HG03139 (cell line): Measurements from ENCODE around the gene RTL10.

Experiments
- ATAC-seq: cut with Tn5 transposase; IDR thresholded peaks from one replicate; pipeline ENCODE4 v1.9.1; 2021; ENCODE audit not compliant: unreplicated experiment

Gene RTL10

GRCh38 chr22:19825904-19826618 lies 28.6 kb downstream of the RTL10 start:
- no peak for ATAC-seq

- no peak for ATAC-seq
Measured at GRCh38 chr22:19824926-19825339, 29.7 kb downstream of the RTL10 start.

DNA sequence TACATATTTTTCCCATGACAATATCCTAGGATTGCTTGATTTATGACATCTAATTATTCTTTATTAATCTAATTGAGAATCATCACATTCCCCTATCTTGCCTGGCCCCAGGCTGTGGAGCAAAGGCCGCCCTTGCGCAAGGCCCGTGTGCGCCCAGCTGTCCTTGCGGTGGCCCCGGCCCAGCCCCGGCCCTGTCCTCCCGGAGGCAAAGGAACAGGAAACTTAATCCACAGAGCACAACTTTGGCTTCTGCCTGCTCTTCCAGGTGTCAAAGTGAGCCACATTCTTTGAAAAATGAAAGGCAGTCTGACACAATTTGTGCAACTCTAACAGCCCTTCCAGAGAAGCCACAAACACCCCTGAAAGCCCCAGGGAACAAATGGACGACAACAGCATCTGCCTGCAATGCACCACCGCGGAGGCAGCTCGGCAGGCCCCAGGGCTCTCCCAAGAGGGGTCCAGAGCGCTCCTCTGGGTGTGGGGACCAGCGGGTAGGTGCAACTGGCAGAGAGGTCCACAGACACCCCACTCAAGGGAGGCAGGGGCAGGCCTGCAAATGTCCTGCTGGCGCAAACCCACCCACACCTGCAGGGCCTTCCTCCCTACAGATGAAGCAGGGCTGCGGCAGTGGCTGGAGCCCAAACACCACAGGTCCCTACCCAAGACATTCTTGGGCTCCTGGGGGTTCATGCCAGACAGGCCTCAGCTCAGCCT lies 30.3 kb downstream of the RTL10 start:
- no peak for ATAC-seq

- no peak for ATAC-seq
Measured at GRCh38 chr22:19823902-19824211, 30.8 kb downstream of the RTL10 start.

GRCh38 chr22:19823191-19823901 lies 31.3 kb downstream of the RTL10 start:
- no peak for ATAC-seq

GRCh38 chr22:19822301-19823117 lies 32.2 kb downstream of the RTL10 start:
- ATAC-seq: no peak

GRCh38 chr22:19821523-19822300 lies 33.0 kb downstream of the RTL10 start:
- no peak for ATAC-seq

DNA sequence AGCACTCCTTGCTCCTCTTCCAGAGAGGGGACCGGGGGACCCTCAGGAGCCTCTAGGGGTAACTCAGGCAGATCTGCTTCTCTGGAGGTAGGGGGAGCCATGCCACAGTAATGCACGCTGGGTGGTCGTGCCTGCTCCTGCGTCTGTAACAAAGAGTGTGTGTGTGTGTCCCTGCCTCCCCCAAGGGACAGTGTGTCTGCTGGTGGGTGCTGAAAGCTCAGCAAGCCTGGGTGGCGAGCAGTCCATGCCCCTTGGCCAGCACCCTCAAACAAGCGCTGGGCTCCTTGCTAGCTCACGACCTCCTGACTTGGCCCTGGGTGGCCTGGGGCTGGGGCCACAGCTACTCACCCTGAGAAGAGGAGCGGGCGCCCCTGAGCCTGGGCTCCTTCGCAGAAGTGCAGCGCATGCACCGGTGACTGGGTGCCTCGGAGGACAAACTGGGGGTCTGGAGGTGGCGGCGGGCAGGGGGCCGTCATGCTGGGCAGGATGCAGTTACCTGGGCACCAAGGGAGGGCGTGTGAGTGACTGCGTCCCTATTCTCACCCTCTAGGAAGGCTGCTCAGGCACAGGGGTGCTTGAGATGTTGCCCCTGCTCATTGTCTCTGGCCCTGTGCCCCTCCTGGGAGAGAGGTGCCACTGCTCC lies 33.7 kb downstream of the RTL10 start:
- ATAC-seq: no peak

DNA sequence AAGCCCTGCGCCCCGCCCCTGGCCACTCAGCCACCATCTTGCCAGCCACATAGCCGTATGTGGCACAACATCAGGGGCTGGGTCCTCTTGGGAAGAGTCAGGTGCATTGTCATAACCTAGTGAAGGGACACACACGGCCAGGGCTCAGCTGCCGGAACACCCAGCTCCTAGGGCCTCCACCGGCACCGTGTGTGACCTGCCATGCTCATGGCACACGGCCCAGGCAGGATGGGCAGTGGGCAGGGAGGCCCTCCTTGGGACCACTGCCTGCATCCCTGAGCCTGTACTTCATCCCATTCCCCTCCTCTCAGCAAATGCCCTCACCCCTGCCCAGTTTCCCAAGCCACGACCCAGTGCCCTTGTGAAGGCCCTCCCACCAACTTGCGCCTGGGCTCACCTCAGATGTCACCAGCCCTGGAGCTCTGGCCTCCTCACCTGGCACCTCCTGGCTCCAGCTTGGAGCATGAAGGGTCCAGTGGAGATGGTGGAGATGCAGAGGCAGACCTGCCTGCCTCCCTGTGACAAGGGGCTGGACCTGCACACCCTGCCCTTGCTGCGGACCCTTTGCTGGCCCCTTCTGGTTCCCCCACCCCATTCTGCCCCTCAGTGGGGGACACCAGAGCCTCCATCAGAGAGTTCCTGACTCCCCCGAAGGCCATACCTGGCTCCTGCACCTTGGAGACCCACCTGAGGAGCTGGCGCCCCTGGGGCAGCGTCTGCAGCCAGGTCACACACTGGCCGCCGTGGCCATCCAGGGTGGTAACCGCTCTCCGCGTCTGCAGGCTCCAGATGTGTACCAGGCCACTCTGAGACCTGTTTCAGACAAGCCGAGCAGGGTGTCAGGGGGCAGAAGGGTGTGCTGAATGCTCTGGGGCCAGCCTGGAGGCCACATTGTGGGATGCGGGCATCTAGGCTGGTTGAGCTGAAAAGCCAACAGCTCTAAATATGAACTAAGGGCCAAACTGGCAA lies 34.5 kb downstream of the RTL10 start:
- no peak for ATAC-seq

DNA sequence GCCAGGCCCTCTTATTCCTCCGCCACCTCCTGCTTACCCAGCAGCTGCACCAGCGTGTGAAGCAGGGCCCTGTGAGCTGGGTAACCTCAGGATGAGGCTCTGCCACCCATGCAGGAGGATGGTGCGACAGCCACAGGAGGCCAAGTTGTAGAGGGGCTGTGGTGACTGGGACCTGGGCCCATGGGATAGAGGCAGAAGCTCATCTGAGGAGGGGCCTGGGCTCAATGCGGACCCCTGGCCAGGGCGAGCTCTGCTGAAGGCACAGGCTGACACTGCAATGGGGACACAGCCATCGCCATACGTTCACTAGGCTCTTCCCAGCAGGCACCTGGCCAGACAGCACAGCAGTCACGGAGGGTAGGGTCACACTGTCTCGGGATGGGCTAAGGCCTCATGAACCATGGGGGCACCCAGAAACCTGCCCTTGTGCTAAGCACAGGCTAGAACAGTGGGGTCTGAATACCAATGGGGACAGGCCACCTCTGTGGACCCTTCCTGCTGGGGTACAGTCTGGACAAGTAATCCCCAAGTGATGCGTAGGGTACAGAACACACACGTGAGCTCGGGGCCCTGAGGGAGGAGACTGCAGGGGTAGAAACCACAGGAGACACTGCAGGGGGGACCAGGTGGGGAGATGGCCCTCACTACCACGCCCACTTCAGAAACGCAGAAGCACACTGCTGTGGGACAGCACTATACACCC lies 35.3 kb downstream of the RTL10 start:
- no peak for ATAC-seq

- no peak for ATAC-seq
Measured at GRCh38 chr22:19818324-19819207, 36.1 kb downstream of the RTL10 start.

DNA sequence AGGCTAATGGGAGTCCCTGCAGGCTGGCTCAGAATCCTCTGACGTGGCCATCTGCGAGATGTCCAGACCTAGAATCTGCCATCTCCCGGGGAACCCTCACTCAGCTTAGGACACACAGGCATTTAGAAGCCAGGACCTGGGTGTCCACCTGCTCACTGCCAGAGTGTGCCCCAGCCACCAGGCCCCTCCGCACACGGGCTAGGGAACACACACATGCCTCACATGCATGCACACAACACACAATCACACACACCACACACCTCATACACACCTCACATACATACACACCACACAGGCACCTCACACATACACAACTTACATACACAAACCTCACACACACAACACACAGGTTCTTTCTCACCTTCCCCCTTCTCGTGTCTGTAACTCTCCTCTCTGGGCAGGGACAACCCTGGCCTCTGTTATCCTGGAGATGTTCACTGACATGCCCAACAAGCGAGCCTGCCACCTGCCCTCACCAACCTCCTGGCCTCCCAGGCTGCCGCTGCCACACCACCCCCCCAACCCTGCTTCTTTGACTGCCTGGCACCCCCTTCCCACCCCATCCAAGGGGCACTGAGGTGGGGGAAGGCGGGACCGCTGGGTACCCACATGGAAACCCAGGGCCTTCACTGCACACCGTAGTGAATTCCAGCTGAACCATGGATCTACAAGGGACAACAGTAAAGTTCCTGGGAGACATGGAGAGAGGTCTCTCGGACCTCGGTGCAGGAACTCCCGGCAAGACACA lies 38.1 kb downstream of the RTL10 start:
- ATAC-seq: no peak

- ATAC-seq: no peak
Measured at GRCh38 chr22:19815823-19816290, 38.8 kb downstream of the RTL10 start.

DNA sequence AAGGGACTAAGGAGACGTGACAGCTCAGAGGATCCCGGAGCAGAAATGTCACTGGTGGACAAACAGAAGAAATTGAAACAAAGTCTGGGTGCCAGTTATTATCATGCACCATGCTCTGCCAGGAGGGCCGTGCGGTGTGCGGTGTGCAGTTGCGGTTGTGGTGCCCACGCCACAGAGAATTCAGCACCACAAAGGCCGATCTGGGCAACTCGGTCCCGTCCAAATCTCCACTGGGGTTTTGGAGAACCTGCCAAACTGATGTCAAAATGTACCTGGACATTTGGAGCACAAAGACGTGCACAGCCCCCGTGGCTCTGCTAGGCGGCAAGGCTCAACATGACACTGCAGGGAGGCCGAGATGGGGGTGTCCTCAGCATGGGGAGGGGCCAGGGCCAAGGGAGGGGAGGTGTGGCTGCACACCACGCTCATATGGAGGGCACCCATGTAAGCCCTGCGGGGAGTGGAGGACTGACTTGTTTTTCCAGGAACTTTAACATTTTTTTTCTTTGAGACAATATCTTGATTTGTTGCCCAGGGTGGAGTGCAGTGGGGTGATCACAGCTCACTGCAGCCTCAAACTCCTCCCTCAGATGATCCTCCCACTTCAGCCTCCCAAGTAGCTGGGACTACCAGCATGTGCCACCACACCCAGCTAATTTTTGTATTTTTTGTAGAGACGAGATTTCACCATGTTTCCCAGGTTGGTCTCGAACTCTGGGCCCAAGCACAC lies 39.4 kb downstream of the RTL10 start:
- ATAC-seq: no peak

DNA sequence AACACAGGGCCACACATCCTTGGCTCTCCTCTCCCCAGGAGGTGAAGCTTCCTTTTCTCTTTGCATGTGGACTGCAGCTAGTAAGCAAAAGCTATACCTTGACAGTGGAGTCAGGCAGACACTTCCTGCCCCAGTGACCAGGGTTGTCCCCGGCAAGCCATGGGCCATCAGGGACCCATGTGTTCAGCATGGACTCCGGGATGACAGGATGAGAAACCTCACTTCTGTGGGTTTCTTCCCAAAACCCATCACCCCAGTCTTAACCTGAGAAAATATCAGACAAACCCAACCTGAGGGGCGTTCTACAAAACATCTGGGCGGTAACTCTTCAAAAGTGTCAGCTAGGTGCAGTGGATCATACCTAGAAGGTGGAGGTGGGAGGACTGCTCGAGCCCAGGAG lies 40.2 kb downstream of the RTL10 start:
- ATAC-seq: no peak

DNA sequence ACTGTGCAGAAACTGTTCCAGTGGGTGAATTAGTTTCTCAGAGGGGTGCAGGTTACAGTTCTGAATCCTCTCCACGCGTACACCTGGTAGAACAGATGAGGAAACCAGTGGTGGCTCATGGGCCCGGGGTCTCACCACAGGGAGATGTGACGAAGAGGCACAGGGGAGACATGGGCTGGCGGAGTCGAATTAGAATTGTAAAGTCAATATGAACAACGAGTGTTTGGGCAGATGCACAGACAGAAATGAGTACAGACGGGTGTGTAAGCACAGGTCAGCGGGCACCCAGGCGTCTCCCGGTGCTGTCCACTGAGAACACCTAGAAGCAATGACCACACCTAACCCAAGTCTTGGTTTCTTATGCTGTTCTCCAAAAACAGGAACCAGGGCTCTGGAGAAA lies 41.8 kb downstream of the RTL10 start:
- no peak for ATAC-seq
